Sigmoid colon (tissue), 4 donors: ENCODE measurements around the gene MARCHF6.

ENCODE experiments used
- CTCF ChIP-seq, 4 experiments: fragments of 450-650 bp in 3 of 4; fragments of 200-600 bp in 1 of 4; IDR thresholded peaks; one replicate each; pipeline ENCODE4 v1.5.1; 2016 to 2019; ENCODE audit warnings: antibody characterized with exemption in 4 of 4, mild to moderate bottlenecking in 3 of 4, moderate library complexity in 2 of 4
- EP300 ChIP-seq, 4 donors: sonication (generic); formaldehyde crosslinking; IDR thresholded peaks; one replicate each; pipeline ENCODE4 v1.6.1; 2017; ENCODE audit warnings: antibody characterized with exemption in 4 of 4
- POLR2A ChIP-seq, 2 donors: fragments of 450-650 bp; IDR thresholded peaks; one replicate each; pipeline ENCODE4 v1.6.1; 2016; ENCODE audit warnings: antibody characterized with exemption in 2 of 2, mild to moderate bottlenecking in 2 of 2, moderate library complexity in 2 of 2

GRCh38 chr5:10393491-10393890 lies 40.0 kb downstream of the MARCHF6 start:
- no peak for TF ChIP-seq POLR2A (IDR thresholded peaks at IDR 0.05)
- TF ChIP-seq CTCF (IDR thresholded peaks at IDR 0.05): no peak
- no peak for TF ChIP-seq EP300 (IDR thresholded peaks at IDR 0.05)
